Measurements from ENCODE around the gene SLC25A2. TPM values are rescaled to one million over a fixed set of nuclear protein-coding genes. Genes with fewer than 3 reads are reported as not detected.

SLC25A2 gene
- total and polyA plus RNA-seq, 2 of the 13 experiments (the other 11 are each of a cell fraction or from before 2014, with no cell fraction given) = 0.13 TPM; not detected in 1

DNA sequence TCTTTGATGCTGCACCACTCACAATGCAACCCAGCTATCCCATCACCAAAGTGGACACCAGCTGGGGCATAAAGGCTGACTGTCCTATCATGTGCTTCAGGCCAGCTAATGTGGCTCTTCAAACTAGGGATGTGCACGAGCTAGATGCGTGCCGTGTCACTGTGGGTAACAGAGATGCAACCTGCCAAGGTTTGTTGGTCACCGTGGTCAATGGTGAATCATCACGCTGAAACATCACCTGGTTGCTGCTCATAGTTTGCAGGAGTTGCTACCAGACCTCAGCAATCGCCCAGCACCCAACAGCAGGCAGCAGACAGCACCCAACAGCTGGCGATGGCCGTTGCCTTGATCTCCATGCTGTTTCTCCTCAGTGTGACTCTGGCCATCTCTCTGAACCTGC, 24.4 kb upstream of the SLC25A2 start:
- FAIRE-seq = no peak

More for the DNA sequence above, 24.4 kb upstream of the SLC25A2 start:
- H4K20me1 ChIP-seq (ENCODE audit: insufficient read depth, low read length) = no peaks in the 10 kb centered on the region
- no peak overlapping the region for H3K9ac ChIP-seq (ENCODE audit: insufficient read depth, low read depth, low read length)
- H3K79me2 ChIP-seq (ENCODE audit: insufficient read depth, low read length) = no peaks in the 10 kb centered on the region
- CTCF ChIA-PET (ENCODE audit: low intra/inter-chr PET ratio, low total read pairs) = no interaction called here
- no peak overlapping the region for H3K27ac ChIP-seq (ENCODE audit: extremely low read length, insufficient read depth, low read length)
- WGBS (ENCODE audit: low lambda C conversion rate) = no CpG with 5 or more reads among the region's 8 CpGs
- H3K4me1 ChIP-seq (ENCODE audit: insufficient read depth, low read length) = peaks cover 15% of the 10 kb centered on the region
- TF ChIP-seq ZNF432 (CRISPR knock-in tag; IDR thresholded peaks at IDR 0.05; ENCODE audit: borderline replicate concordance) (no peak), ZFP36L1 (CRISPR knock-in tag; IDR thresholded peaks at IDR 0.05) (no peak), NFE2L1 (CRISPR knock-in tag; IDR thresholded peaks at IDR 0.05; ENCODE audit: borderline replicate concordance) (no peak), ZNF33A (CRISPR knock-in tag; IDR thresholded peaks at IDR 0.05; ENCODE audit: borderline replicate concordance) (no peak), ZBTB38 (CRISPR knock-in tag; IDR thresholded peaks at IDR 0.05) (no peak), REL (CRISPR knock-in tag; conservative IDR thresholded peaks at IDR 0.05) (no peak), SRSF9 (IDR thresholded peaks at IDR 0.05; ENCODE audit: borderline replicate concordance, insufficient read depth, low read depth, low read length, poor library complexity, severe bottlenecking) (no peak), ZNF274 (CRISPR knock-in tag; IDR thresholded peaks at IDR 0.05) (no peak), BRCA1 (CRISPR knock-in tag; IDR thresholded peaks at IDR 0.05) (no peak)
- TF ChIP-seq, protein P1, sequence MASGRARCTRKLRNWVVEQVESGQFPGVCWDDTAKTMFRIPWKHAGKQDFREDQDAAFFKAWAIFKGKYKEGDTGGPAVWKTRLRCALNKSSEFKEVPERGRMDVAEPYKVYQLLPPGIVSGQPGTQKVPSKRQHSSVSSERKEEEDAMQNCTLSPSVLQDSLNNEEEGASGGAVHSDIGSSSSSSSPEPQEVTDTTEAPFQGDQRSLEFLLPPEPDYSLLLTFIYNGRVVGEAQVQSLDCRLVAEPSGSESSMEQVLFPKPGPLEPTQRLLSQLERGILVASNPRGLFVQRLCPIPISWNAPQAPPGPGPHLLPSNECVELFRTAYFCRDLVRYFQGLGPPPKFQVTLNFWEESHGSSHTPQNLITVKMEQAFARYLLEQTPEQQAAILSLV (CRISPR knock-in tag; IDR thresholded peaks at IDR 0.05; ENCODE audit: borderline replicate concordance) = no peak
- TF ChIP-seq, protein P2, sequence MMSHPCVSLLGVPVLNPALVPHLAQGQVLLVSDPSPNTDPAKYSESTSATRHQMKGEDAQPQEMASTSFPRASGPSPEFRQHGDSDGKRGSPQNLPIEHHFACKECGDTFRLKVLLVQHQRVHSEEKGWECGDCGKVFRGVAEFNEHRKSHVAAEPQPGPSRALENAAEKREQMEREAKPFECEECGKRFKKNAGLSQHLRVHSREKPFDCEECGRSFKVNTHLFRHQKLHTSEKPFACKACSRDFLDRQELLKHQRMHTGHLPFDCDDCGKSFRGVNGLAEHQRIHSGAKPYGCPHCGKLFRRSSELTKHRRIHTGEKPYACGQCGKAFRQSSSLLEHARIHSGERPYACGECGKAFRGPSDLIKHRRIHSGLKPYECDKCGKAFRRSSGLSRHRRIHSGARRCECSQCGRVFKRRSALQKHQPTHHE (CRISPR knock-in tag; IDR thresholded peaks at IDR 0.05; ENCODE audit: borderline replicate concordance) = no peak
- TF ChIP-seq, protein P3, sequence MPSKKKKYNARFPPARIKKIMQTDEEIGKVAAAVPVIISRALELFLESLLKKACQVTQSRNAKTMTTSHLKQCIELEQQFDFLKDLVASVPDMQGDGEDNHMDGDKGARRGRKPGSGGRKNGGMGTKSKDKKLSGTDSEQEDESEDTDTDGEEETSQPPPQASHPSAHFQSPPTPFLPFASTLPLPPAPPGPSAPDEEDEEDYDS (CRISPR knock-in tag; IDR thresholded peaks at IDR 0.05) = no peak
- in situ Hi-C loops (cut with HindIII; ENCODE audit: extremely low pct_ligation_motif_present, low pct_unique_long_range_greater_than_20kb) (no loop called here), intact Hi-C loops (cut with micrococcal nuclease; ENCODE audit: unreplicated experiment) (loop anchor here (5.0 kb wide), 1 partner anchor 234 kb away; no protein-coding TSS in a partner anchor)
- H3K4me2 ChIP-seq (ENCODE audit: low read depth, low read length) = no peak overlapping the region
- no peaks in the 10 kb centered on the region for H3K36me3 ChIP-seq (replicated peaks in 1 of 2; ENCODE audit: control insufficient read depth in 1 of 2, insufficient read depth in 2 of 2, low read length in 2 of 2)
- POLR2A ChIA-PET = no interaction called here
- no peak for DNase-seq (ENCODE audit: low spot score)
- 0 out of 2 replicates have a peak, but pooled peaks cover 4% of the 10 kb centered on the region for H3K9me3 ChIP-seq (ENCODE audit: low read length)
- H3K4me3 ChIP-seq (replicated peaks in 1 of 3; ENCODE audit: insufficient read depth in 1 of 3, low read depth in 2 of 3, low read length in 3 of 3) = no peak overlapping the region
- peaks cover 0 to 15% of the 10 kb centered on the region in 2 experiments; a peak in 2 of 5 replicates for H3K27me3 ChIP-seq (ENCODE audit: control insufficient read depth in 1 of 2, insufficient read depth in 2 of 2, low read length in 2 of 2)
- BruUV-seq (replicated peaks) = no TSS peak
- no peak for ATAC-seq
- no peak overlapping the region for H2AFZ ChIP-seq (ENCODE audit: low read length)
